Stimulated activated CD4-positive, alpha-beta T cell treated with anti-CD3 and anti-CD28 coated beads, TNF-alpha, amount 100 ng/mL, for 48 hours (primary cell): ENCODE results near the gene RNF224.

ENCODE experiments used
- DNase-seq, 3 donors: peaks; one replicate each; pipeline ENCODE4 v3.0.0-alpha.2; 2020; ENCODE audit warnings: low read depth in 3 of 3

RNF224 gene

GRCh38 chr9:137214620-137215019 lies 12.7 kb upstream of the RNF224 start:
- no peak for DNase-seq

DNA sequence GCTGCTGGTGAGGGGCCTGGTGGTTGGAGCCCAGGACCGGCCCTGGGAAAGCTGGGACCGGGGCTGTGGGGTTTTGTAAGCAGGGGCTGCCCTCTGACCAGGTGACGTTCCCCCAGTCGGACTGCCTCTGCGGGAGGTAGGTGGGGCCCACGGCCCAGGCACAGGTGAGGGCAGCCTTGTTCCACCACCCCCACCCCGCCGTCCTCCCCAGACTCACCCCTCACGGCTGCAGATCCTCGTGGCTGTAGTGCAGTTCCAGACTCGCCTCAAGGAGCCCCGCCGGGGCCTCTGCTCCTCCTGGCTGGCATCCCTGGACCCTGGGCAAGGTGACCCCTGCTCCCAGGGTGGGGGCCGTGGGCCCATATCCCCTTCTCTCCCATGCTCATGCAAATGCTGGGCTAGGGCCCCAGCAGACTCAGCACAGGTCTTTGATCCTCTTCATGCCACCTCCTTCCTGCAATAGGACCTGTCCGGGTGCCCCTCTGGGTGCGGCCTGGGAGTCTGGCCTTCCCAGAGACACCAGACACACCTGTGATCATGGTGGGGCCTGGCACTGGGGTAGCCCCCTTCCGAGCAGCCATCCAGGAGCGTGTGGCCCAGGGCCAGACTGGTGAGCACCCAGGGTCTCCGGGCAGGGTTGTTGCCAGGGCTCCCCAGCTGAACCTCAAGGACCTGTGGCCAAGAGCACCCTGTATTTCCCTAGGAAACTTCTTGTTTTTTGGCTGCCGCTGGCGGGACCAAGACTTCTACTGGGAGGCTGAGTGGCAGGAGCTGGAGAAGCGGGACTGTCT lies 11.9 kb upstream of the RNF224 start:
- no peak for DNase-seq

GRCh38 chr9:137216188-137216965 lies 10.9 kb upstream of the RNF224 start:
- no peak for DNase-seq

DNA sequence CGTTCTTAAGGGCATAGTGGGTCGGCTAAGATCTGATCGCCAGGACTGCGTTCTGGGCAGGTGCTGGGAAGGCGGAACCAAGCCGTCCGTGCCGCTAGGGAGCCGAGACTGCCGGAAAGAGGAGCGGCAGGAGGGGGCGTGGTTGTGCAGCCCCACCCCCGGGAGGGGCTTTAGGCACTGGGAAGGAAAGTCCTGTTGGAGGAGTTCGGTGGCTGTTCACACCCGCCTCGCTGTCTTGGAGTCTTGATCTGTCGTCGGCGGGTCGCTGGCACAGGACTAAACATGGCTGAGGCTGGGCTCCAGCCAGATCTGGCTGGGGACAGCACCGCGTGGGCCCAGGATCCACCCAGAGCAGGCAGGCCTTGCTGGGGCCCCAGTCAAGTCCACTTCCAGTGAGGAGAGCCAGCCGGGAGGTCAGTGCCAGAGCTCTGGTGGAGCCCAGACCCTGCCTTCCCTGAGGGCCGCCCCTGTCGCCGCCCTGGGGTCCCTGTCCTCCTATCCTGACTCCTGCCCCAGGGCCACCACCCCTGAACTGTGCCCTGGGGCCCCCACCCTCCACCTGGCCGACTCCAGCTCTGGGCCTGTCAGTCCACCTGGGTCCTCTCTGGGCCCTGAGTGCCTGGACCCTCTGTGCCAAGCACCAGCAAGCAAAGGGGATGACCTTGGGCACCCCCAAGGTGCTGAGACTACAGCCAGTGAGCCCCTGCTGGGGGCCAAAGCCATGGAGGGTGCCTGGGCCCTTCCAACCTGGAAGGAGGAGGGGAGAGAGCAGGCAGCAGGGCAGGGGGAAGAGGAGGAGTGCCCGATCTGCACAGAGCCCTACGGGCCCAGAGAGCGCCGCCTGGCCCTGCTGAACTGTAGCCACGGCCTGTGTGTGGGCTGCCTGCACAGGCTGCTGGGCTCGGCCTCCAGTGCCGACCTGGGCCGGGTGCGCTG lies 9.8 kb upstream of the RNF224 start:
- no peak for DNase-seq

DNA sequence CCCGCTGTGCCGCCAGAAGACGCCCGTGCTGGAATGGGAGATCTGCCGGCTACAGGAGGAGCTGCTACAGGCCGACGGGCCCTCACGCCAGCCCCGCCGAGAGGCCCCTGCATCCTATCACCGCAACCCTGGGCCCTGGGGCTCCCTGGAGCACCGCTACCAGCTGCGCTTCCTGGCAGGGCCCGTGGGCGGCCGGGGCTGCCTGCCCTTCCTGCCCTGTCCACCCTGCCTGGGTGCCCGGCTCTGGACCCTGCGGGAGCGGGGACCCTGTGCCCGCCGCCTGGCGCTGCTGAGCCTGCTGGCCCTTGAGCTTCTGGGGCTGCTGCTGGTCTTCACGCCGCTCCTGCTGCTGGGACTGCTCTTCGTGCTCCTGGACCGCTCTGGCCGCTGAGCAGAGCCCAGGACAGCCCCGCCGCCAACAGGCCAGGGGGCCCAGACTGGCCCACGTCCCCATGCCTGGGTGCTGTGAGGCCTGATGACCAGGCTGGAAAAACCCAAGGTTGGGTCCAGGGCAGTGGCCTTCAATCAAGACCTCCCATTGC lies 9.0 kb upstream of the RNF224 start:
- no peak for DNase-seq

DNA sequence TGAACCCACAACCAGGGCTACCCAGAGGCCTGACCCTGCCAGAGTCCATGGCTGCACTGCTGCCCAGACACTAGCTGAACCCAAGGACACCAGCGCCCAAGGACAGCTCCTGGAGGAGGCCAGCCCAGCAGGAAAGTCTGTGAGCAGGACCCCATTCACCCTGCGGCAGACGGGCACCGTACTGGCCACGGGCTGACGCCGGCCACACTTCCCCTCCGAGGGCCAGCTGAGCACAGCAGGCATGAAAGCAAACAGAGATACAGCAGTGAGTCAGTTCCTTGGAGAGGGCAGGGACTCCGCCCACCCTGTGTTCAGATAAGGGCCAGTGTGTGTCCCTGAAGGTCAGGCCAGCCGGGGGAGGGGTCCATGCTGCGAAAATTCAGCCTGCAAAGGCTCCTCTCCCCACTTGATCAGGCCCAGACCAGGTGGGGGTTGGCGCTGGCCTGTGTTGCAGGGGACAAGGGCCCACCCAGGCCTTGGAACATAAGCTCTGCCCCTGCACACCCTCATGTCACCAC lies 8.5 kb upstream of the RNF224 start:
- DNase-seq: no peak

DNA sequence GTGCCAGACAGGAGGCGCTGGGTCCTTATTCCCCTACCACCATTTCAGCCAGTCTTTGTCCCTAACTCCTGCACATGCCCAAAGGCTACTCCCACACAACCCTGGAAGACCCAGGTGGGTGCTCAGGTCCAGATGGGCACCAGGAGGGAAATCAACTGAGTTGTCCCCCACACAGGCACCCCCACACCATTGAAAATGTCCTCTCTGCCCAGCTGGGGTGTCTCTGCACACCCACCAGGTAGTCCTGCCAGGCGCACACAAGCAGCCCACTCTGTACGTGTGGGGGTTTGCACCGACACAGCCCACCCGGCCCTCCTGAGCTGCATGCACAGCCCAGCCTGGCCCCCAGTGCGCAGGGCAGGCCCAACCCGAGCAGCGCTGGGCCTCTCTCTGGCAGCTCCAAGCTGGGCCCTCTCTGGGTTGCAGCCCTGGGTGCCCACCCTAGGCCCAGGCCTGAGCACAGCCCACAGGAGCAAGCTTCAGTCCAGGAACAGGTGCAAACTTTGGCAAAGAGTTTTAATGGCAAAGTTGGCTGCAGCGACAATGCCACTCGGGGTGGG lies 7.5 kb upstream of the RNF224 start:
- no peak for DNase-seq

GRCh38 chr9:137220317-137221094 lies 6.8 kb upstream of the RNF224 start:
- DNase-seq: no peak

DNA sequence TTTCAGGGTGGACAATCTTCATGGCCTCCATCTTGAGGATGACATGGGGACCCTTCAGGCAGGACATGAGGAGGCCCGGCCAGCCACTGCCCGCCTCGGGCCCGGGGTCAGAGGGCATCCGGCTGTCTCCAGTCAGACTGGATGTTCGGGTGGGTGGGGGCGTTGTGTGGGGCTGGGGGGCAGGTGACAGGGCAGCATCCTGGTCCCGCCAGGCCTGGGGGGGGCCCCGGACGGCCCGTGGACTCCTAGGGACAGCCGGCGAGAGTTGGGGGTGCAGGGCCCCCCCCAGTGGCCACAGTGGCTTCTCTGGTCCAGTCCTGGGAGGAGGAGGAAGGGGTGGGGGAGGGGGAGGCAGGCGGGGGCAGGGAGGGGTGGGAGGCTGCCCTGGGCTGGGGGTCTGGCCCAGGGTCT lies 6.2 kb upstream of the RNF224 start:
- no peak for DNase-seq

- no peak for DNase-seq
These were observed 5.7 kb upstream of the RNF224 start for GRCh38 chr9:137221506-137222111.

DNA sequence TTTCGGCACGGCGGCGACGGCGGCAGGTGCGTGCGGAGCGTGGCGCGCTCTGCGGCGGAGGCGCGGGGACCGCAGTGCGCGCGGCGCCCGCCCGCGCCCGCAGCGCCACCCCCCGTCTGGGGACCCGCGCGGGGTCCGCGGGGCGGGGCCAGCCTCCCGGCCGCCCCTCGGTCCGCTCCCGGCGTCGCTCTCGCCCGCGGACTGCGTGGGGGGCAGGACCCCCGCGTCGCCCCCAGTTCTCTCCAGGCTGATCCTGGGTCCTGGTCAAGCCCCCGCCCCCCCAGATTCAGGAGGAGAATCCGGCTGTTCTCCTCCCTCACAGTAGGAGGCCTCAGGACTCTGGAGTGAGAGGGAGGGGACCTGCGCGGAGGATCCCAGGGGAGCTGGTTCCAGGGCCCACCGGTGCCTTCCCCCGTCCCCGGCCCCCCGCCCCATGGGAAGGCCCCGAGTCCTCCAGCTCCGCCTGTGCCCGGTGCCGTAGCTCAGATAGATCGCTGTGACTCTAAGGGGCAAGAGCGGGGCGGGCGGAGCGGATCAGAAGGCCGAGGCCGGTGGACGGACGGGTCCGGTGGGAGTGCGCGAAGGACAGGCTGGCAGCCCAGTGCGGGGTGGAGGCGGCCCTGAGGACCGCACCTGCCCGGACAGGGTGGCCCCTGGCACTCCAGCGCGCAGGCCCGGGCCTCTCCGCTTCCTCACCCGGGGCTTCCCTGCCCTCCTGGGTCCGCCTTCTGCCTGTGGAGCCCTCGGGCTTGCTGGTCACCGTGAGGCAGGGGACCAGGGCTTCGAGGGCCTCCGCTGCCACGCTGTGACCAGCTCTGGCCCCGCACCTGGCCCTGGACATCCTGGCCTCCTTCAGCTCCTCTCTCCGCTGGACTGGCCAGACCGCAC lies 4.9 kb upstream of the RNF224 start, which contains the start of gene RNF208:
Gene RNF208 (minus strand): TSS at position 51 of the 888 bp plus-strand sequence. CDS start 1,028 bp downstream, outside the sequence.
- no peak for DNase-seq

GRCh38 chr9:137223078-137223970 lies 4.0 kb upstream of the RNF224 start:
- DNase-seq: peak; percentile 99

DNA sequence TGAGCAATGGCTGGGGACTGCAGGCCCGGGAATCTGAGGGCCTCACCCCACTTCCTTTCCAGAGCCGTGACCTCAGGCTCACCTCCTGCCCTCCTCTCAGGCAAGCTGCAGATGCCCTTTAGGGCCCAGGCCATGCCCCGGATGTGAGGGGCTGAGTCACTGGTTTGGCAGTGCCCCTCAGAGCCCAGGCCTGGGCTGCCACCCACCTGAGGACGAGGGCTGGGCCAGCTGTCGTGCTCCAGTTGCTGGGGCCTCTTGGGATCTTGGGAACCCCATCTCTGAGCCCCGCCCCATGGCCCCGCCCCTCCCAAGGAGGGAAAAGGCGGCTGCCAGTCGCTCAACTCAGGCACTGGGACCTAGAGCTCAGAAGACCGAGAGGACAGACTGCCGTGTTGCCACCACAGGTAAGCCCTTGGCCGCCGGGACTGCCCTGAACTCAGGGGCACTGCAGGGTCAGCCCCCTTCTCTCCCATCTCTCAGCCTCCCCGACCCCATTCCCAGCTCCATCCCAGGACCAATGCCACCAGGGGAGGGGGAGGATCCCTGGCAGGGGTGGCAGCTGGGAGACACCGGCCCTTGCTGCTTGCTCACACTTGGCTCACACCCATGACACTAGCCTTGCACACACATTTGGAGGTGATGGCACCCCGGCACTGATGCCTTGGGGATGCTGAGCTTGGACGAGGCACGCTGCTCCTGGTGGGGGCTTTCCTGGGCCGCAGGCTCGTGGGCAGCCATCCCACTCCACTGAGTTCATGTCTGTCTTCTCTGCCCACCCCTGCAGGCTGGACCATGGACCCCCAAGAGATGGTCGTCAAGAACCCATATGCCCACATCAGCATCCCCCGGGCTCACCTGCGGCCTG lies 2.2 kb upstream of the RNF224 start, which contains the start of gene CYSRT1:
Gene CYSRT1 (plus strand): TSS at position 345 of the 865 bp plus-strand sequence. CDS start 448 bp downstream, at position 793.
- no peak for DNase-seq

DNA sequence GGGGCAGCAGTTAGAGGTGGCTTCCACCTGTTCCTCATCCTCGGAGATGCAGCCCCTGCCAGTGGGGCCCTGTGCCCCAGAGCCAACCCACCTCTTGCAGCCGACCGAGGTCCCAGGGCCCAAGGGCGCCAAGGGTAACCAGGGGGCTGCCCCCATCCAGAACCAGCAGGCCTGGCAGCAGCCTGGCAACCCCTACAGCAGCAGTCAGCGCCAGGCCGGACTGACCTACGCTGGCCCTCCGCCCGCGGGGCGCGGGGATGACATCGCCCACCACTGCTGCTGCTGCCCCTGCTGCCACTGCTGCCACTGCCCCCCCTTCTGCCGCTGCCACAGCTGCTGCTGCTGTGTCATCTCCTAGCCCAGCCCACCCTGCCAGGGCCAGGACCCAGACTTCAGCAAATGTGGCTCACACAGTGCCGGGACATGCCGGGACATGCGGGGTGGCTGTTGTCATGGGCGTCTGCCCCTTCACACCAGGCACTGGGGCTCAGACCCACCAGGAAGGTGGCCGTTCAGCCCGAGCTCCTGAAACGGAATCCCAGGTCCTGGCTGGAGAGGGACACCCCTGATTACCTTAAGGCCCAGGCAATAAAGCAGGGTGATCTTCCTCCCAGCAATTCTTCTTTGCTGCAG lies 1.5 kb upstream of the RNF224 start:
- DNase-seq: no peak

DNA sequence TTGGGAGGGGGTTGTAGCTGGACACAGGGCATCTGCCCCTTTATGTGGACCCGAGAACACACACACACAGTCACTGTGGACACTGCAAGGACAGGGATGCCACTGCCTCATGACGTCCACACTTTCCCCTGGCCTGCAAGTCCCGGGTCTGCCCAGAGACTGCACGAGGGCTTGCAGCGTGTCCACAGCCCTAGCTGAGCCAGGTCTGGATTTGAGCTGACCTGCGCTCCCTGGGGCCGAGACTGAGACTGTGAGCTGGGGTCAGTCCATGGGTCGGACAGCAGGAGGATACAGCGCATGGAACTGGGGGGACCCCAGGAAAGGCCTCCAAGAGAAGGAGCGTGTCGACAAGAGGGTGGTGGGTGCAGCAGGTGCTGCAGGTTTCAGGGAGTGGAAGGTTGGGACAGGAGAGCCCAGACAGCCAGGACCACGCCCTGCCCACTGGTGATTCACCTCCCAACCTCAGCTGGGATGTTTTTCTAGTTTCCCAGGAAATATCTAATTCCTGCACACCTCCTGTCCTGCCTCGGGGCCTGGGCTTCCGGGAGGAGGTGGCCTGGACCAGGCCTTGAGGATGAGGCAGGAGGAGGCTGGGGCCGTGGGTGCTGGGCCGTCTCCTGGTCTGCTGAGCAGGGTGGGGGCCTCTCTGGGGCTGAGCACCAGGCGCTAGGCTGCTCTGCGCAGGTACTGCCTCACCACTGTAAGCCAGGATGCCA lies 806 bp upstream of the RNF224 start:
- DNase-seq: no peak
